ENCODE measurements around the gene LYPD1. TPM values are rescaled to one million over a fixed set of nuclear protein-coding genes. Genes with fewer than 3 reads are reported as not detected.
"Not testable (repeated sequence)": the region's sequence is repeated elsewhere in the genome, so short reads cannot be mapped to it uniquely, and the experiment has no call there.

Gene LYPD1
- total RNA-seq, 2 donors from 2014 or later: 0.18 TPM; not detected in 1

DNA sequence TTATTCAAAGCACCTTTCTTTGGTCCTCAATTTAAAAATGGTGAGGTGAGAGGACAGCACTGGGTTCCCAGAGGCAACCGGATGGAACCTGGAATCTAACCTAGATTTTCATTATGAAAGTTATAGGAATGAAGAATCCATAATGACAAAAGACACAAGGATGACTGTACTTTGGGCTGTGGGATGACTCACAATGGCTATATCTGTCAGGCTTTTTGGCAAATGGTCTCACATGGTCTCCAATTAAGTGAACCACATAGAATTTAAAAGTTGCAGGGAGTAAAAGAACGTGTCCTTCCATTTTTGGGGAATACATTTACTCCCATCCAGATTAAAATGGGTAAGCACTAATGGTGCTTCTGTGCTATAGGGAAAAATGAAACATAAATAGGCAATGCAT, 31.8 kb upstream of the LYPD1 start:
- TF ChIP-seq POLR2AphosphoS5 (IDR thresholded peaks at IDR 0.05) (no peak), POLR2A (IDR thresholded peaks at IDR 0.05) (no peak)
- TF ChIP-seq, protein P1, sequence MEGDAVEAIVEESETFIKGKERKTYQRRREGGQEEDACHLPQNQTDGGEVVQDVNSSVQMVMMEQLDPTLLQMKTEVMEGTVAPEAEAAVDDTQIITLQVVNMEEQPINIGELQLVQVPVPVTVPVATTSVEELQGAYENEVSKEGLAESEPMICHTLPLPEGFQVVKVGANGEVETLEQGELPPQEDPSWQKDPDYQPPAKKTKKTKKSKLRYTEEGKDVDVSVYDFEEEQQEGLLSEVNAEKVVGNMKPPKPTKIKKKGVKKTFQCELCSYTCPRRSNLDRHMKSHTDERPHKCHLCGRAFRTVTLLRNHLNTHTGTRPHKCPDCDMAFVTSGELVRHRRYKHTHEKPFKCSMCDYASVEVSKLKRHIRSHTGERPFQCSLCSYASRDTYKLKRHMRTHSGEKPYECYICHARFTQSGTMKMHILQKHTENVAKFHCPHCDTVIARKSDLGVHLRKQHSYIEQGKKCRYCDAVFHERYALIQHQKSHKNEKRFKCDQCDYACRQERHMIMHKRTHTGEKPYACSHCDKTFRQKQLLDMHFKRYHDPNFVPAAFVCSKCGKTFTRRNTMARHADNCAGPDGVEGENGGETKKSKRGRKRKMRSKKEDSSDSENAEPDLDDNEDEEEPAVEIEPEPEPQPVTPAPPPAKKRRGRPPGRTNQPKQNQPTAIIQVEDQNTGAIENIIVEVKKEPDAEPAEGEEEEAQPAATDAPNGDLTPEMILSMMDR (IDR thresholded peaks at IDR 0.05): no peak

DNA sequence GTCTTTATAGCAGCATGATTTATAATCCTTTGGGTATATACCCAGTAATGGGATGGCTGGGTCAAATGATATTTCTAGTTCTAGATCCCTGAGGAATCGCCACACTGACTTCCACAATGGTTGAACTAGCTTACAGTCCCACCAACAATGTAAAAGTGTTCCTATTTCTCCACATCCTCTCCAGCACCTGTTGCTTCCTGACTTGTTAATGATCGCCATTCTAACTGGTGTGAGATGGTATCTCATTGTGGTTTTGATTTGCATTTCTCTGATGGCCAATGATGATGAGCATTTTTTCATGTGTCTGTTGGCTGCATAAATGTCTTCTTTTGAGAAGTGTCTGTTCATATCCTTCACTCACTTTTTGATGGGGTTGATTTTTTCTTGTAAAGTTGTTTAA, 29.8 kb upstream of the LYPD1 start:
- intact Hi-C loops (cut with DNase I); H3K27me3 ChIP-seq (replicated peaks; ENCODE audit: insufficient read depth): not testable (repeated sequence)

More for the DNA sequence above, 31.8 kb upstream of the LYPD1 start:
- Histone ChIP-seq H3K9me3 (no peaks in the 10 kb centered on the region), H3K4me3 (no peak overlapping the region), H3K27me3 (replicated peaks; ENCODE audit: insufficient read depth) (no peaks in the 10 kb centered on the region), H3K36me3 (no peaks in the 10 kb centered on the region), H3K27ac (no peak overlapping the region), H3K4me1 (replicated peaks) (no peaks in the 10 kb centered on the region)
- intact Hi-C loops (cut with DNase I): no loop called here
- no peak for DNase-seq (ENCODE audit: low spot score)
- WGBS: 87% methylated on average over 2 of the region's 2 CpGs

DNA sequence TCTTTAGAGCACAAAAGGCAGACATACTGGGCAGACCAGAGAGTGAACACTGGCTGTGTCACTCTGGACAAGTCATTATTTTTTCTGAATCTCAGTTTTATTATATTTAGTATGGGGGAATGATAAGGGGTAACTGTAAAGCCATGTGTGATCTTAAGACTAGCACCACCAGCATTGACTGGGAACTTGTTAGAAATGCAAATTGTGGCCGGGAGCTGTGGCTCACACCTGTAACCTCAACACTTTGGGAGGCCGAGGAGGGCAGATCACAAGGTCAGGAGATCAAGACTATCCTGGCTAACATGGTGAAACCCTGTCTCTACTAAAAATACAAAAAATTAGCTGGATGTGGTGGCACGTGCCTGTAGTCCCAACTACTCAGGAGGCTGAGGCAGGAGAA, 28.3 kb upstream of the LYPD1 start:
- H3K36me3 ChIP-seq; DNase-seq (ENCODE audit: low spot score); H3K27ac ChIP-seq; H3K9me3 ChIP-seq; H3K4me3 ChIP-seq; H3K27me3 ChIP-seq (replicated peaks; ENCODE audit: insufficient read depth); H3K4me1 ChIP-seq (replicated peaks); intact Hi-C loops (cut with DNase I): not testable (repeated sequence)
- 83% methylated on average over 3 of the region's 3 CpGs for WGBS

More for the DNA sequence above, 29.8 kb upstream of the LYPD1 start:
- not testable (repeated sequence) for H3K4me1 ChIP-seq (replicated peaks); H3K4me3 ChIP-seq; H3K36me3 ChIP-seq; DNase-seq (ENCODE audit: low spot score); H3K9me3 ChIP-seq; H3K27ac ChIP-seq
- 81% methylated on average over 1 of the region's 2 CpGs for WGBS

DNA sequence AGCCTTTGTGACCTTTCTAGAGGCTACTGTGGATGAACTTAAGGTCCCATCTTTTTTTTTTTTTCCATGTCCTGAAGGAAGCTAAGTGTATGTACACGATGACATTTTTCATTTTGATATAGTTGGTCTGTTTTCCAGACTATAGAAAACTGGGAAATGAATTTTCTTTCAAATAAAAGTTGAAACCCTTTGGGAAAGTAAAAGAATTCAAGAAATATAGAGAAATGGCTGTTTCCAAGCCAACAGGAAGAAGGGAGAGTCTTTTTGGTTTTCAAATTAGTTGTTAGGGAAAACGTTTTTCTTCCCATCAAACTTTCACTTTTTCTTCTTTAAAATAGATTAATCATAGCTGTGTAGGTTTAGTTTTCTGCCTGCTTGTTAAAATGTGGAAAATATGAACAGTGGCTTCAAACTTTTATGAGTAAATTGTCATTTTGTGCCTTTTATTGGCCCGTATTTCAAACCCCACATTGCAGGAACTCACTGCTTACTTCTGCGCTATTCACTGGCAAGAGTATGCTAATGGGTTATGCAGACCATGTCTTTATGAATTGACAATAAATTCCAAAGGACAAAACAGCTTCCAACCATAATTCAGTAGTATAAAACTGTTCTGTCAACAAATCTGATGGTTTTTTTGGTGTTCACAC, 27.7 kb upstream of the LYPD1 start:
- 39% methylated on average over 4 of the region's 4 CpGs for WGBS
- intact Hi-C loops (cut with DNase I): no loop called here
- Histone ChIP-seq H3K4me3 (no peak overlapping the region), H3K27me3 (replicated peaks; ENCODE audit: insufficient read depth) (no peaks in the 10 kb centered on the region), H3K36me3 (no peaks in the 10 kb centered on the region), H3K9me3 (no peaks in the 10 kb centered on the region), H3K4me1 (replicated peaks) (no peaks in the 10 kb centered on the region), H3K27ac (no peak overlapping the region)
- TF ChIP-seq POLR2AphosphoS5 (IDR thresholded peaks at IDR 0.05) (no peak), POLR2A (IDR thresholded peaks at IDR 0.05) (no peak)
- TF ChIP-seq, protein P1 (IDR thresholded peaks at IDR 0.05): no peak
- no peak for DNase-seq (ENCODE audit: low spot score)

DNA sequence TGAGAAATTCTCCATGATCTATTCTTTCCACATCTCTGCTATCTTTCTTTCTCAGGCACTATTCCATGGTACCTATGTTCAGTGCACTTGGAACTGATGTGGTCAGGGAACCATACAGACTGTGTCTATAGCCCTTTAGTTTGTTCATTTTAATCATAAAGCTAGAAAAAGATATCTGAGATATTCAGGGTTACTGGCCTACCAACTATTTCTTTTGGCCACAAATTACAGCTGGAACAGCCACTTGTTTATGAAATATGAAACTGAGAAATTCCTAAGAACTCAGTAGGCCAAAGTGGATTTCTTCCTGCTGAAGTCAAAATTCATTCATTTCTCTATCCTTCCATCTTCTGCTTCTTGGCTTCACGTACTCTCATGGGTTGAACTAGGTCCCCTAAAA, 22.8 kb upstream of the LYPD1 start:
- 68% methylated on average over 1 of the region's 1 CpG for WGBS
- no peaks in the 10 kb centered on the region for H3K27me3 ChIP-seq (replicated peaks; ENCODE audit: insufficient read depth)
- DNase-seq (ENCODE audit: low spot score): no peak
- H3K36me3 ChIP-seq: no peaks in the 10 kb centered on the region
- H3K4me3 ChIP-seq: no peak overlapping the region
- no peaks in the 10 kb centered on the region for H3K4me1 ChIP-seq (replicated peaks)
- no peak overlapping the region for H3K27ac ChIP-seq
- H3K9me3 ChIP-seq: no peaks in the 10 kb centered on the region
- TF ChIP-seq, protein P1 (IDR thresholded peaks at IDR 0.05): no peak
- TF ChIP-seq POLR2AphosphoS5 (IDR thresholded peaks at IDR 0.05) (no peak), POLR2A (IDR thresholded peaks at IDR 0.05) (no peak)
- intact Hi-C loops (cut with DNase I): no loop called here

DNA sequence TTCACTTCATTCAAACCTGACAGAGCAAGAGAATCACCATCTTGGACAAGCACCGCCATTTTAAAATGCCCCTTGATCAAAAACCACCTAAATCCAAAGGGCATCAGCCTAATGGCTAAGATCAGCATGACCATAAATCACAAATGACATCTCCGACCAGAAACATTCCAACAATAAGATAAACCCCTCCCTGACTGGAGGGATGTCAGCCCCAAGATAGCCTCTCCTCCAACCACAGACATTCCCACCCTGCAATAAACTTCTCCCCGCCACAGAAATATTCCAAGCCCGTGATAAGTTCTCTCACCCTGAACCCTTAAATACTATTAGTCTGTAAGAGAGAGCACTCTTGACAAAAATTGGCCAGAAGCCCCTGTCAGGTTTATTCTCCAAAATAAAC, 21.6 kb upstream of the LYPD1 start:
- Histone ChIP-seq H3K36me3 (no peaks in the 10 kb centered on the region), H3K9me3 (no peaks in the 10 kb centered on the region), H3K4me3 (no peak overlapping the region), H3K27ac (no peak overlapping the region), H3K4me1 (replicated peaks) (no peaks in the 10 kb centered on the region), H3K27me3 (replicated peaks; ENCODE audit: insufficient read depth) (no peaks in the 10 kb centered on the region)
- intact Hi-C loops (cut with DNase I): no loop called here
- DNase-seq (ENCODE audit: low spot score): no peak
- TF ChIP-seq, protein P1 (IDR thresholded peaks at IDR 0.05): no peak
- TF ChIP-seq POLR2AphosphoS5 (IDR thresholded peaks at IDR 0.05): no peak
- TF ChIP-seq POLR2A (IDR thresholded peaks at IDR 0.05): no peak
- WGBS: 90% methylated on average over 4 of the region's 4 CpGs
